A549 (cell line): Measurements from ENCODE around the gene CHST11.

Source experiments
- BHLHE40 ChIP-seq: IDR thresholded peaks from 2 replicates; pipeline ENCODE4 v1.6.1; 2012; ENCODE audit warnings: low read depth, low read length, inconsistent platforms
- CHD2 ChIP-seq: fragments of 150-350 bp; IDR thresholded peaks from 2 replicates; pipeline ENCODE4 v1.6.1; 2014; ENCODE audit warnings: low read length; ENCODE audit not compliant: partially characterized antibody
- CTCF ChIP-seq: fragments of >200 bp; sonication (Bioruptor Twin); formaldehyde crosslinking; IDR thresholded peaks from 3 replicates; pipeline ENCODE4 v1.5.1; 2016
- EHMT2 ChIP-seq: fragments of 200-600 bp; sonication (generic); IDR thresholded peaks from 2 replicates; pipeline ENCODE4 v1.6.1; 2016; ENCODE audit warnings: antibody characterized with exemption, low read depth, mild to moderate bottlenecking, moderate library complexity
- HDAC2 ChIP-seq: fragments of 200-600 bp; sonication (generic); IDR thresholded peaks from 2 replicates; pipeline ENCODE4 v1.6.1; 2016
- HOXA7 ChIP-seq: fragments of 250-450 bp; sonication (Bioruptor Pico); IDR thresholded peaks from 2 replicates; pipeline ENCODE4 v1.5.0; 2020; ENCODE audit warnings: mild to moderate bottlenecking, moderate library complexity
- MAFK ChIP-seq: fragments of 450-650 bp; IDR thresholded peaks from 2 replicates; pipeline ENCODE4 v1.6.1; 2014; ENCODE audit not compliant: partially characterized antibody
- RCOR1 ChIP-seq: fragments of 150-350 bp; IDR thresholded peaks from 2 replicates; pipeline ENCODE4 v1.6.1; 2014; ENCODE audit warnings: antibody characterized with exemption, low read length, low read depth
- RFX5 ChIP-seq: fragments of 450-650 bp; IDR thresholded peaks from 2 replicates; pipeline ENCODE4 v1.7.1; 2014; ENCODE audit warnings: antibody characterized with exemption, mild to moderate bottlenecking, moderate library complexity
- ZFP36 ChIP-seq: fragments of 450-650 bp; IDR thresholded peaks from 2 replicates; pipeline ENCODE4 v1.6.1; 2014; ENCODE audit warnings: borderline replicate concordance; ENCODE audit not compliant: partially characterized antibody

GRCh38 chr12:104475271-104475670 lies 18.5 kb downstream of the CHST11 start:
- no peak for TF ChIP-seq RCOR1
- TF ChIP-seq CTCF, result no peak
- no peak for TF ChIP-seq CHD2
- TF ChIP-seq MAFK, result no peak
- TF ChIP-seq EHMT2, result no peak
- TF ChIP-seq RFX5, result no peak
- no peak for TF ChIP-seq HDAC2
- TF ChIP-seq HOXA7 (CRISPR knock-in tag), result no peak
- TF ChIP-seq BHLHE40, result no peak
- no peak for TF ChIP-seq ZFP36
